Lung (tissue), 12 donors: ENCODE measurements around the gene POC1B. TPM values are rescaled to one million over a fixed set of nuclear protein-coding genes. Genes with fewer than 3 reads are reported as not detected.

Source experiments
- ATAC-seq: fragments of 200-7000 bp; cut with Tn5 transposase; one replicate; pipeline ENCODE4 v1.9.1; 2020; ENCODE audit warnings: moderate number of reproducible peaks; ENCODE audit not compliant: insufficient read depth, low FRiP score
- DNase-seq, 3 donors: peaks; one replicate each; pipeline ENCODE4 v3.0.0-alpha.2; 2013 to 2017
- H3K27ac ChIP-seq, 2 donors: one replicate each; pipeline ENCODE4 v1.5.1; 2013; ENCODE audit warnings: mild to moderate bottlenecking in 2 of 2, moderate library complexity in 2 of 2, control low read depth in 1 of 2, inconsistent platforms in 1 of 2, low read depth in 1 of 2, low read length in 1 of 2
- H3K27me3 ChIP-seq, 3 donors: one replicate each; pipeline ENCODE4 v1.5.1; 2013; ENCODE audit warnings: low read length in 2 of 3; ENCODE audit not compliant: control insufficient read depth in 3 of 3, insufficient read depth in 3 of 3
- H3K36me3 ChIP-seq, 4 donors: one replicate each; pipeline ENCODE4 v1.5.1; 2013; ENCODE audit warnings: low read length in 4 of 4, mild to moderate bottlenecking in 1 of 4, moderate library complexity in 1 of 4; ENCODE audit not compliant: control insufficient read depth in 4 of 4, insufficient read depth in 4 of 4
- H3K4me1 ChIP-seq, 5 donors: one replicate each; pipeline ENCODE4 v1.5.1; 2013; ENCODE audit warnings: low read length in 5 of 5, mild to moderate bottlenecking in 2 of 5, moderate library complexity in 1 of 5; ENCODE audit not compliant: control insufficient read depth in 5 of 5, insufficient read depth in 5 of 5
- H3K4me3 ChIP-seq: one replicate; pipeline ENCODE4 v1.5.1; 2013; ENCODE audit warnings: mild to moderate bottlenecking, control low read depth, moderate library complexity
- H3K9ac ChIP-seq, 2 donors: one replicate each; pipeline ENCODE4 v1.5.1; 2013; ENCODE audit warnings: low read length in 2 of 2, control low read depth in 1 of 2; ENCODE audit not compliant: insufficient read depth in 1 of 2
- H3K9me3 ChIP-seq, 4 donors: one replicate each; pipeline ENCODE4 v1.5.1; 2013; ENCODE audit warnings: low read length in 3 of 4, mild to moderate bottlenecking in 1 of 4, moderate library complexity in 1 of 4; ENCODE audit not compliant: control insufficient read depth in 4 of 4, insufficient read depth in 3 of 4
- CTCF ChIP-seq: IDR thresholded peaks from 2 replicates; pipeline ENCODE4 v1.5.1; 2012; ENCODE audit warnings: mild to moderate bottlenecking; ENCODE audit errors: control extremely low read depth, extremely low read depth
- whole genome bisulfite sequencing, 2 donors: extraction: QIAGEN DNeasy Blood & Tissue Kit; methylation state at CpG; one replicate each; pipeline ENCODE4 v1.1.7; 2013; 5-methylcytosine and 5-hydroxymethylcytosine counted together
- polyA plus RNA-seq, 2 donors: library from polyadenylated mRNA; stranded (reverse); fragments of 200-250 nt; gene quantifications; one replicate each; pipeline ENCODE4 v1.2.1, GENCODE V29; 2013
- total RNA-seq, 2 donors: library from RNA; depleted of rRNA in 1 of 2; stranded (reverse); fragments of >200 nt in 1 of 2; gene quantifications; one replicate each; pipeline ENCODE4 v1.2.1, GENCODE V29; 2014 to 2021
- donor health status: control.
- donor health status: control.
- donor health status: Bipolar disorder and iron deficiency.
- donor health status: healthy.
- donor health status: DM: yes; HTN: yes; CAD: no.

The POC1B gene
- total and polyA plus RNA-seq, 4 donors = 6.9 to 32.6 (median 10.9) TPM

GRCh38 chr12:89546151-89546550 is 20.3 kb upstream of the POC1B start:
- WGBS, 2 donors = 63 to 76% methylated on average over 4 of the region's 4 CpGs
- Histone ChIP-seq H3K36me3 (no peaks in the 10 kb centered on the region), H3K27ac (no peak overlapping the region), H3K9ac (no peak overlapping the region), H3K27me3 (no peaks in the 10 kb centered on the region), H3K9me3 (no peaks in the 10 kb centered on the region), H3K4me1 (peaks cover 0 to 17% (median 4%) of the 10 kb centered on the region in 5 donors), H3K4me3 (no peak overlapping the region)
- ATAC-seq (no peak), DNase-seq (peak in 2 of 3 donors; percentile 63 to 70)
- TF ChIP-seq CTCF = no peak

GRCh38 chr12:89544681-89545184 is 18.9 kb upstream of the POC1B start:
- no peaks in the 10 kb centered on the region for H3K27me3 ChIP-seq
- H3K27ac ChIP-seq = no peak overlapping the region
- peaks cover 0 to 17% (median 4%) of the 10 kb centered on the region in 5 donors for H3K4me1 ChIP-seq
- H3K9ac ChIP-seq = no peak overlapping the region
- WGBS, 2 donors = 26% methylated on average over 6 of the region's 6 CpGs
- no peak for TF ChIP-seq CTCF
- no peak overlapping the region for H3K4me3 ChIP-seq
- ATAC-seq (peak; percentile 15), DNase-seq (peak; percentile 37 to 59 (median 42))
- H3K36me3 ChIP-seq = peaks cover 0 to 1% (median 0%) of the 10 kb centered on the region in 4 donors
- H3K9me3 ChIP-seq = no peaks in the 10 kb centered on the region

GRCh38 chr12:89544022-89544421 is 18.2 kb upstream of the POC1B start:
- 80 to 86% methylated on average over 1 of the region's 1 CpG for WGBS, 2 donors
- no peak for TF ChIP-seq CTCF
- peaks cover 0 to 1% (median 0%) of the 10 kb centered on the region in 4 donors for H3K36me3 ChIP-seq

More at GRCh38 chr12:89544022-89544421, 18.2 kb upstream of the POC1B start:
- peaks cover 0 to 17% (median 4%) of the 10 kb centered on the region in 5 donors for H3K4me1 ChIP-seq
- no peak overlapping the region for H3K4me3 ChIP-seq
- no peak for DNase-seq
- H3K27me3 ChIP-seq = no peaks in the 10 kb centered on the region
- no peaks in the 10 kb centered on the region for H3K9me3 ChIP-seq
- ATAC-seq = no peak
- no peak overlapping the region for H3K9ac ChIP-seq
- no peak overlapping the region for H3K27ac ChIP-seq
